HG02642 (cell line): ENCODE measurements around the gene PPP1R11.
A peak's percentile ranks its signal among the peaks of the same experiment; 100 is the strongest.

Source experiments
- ATAC-seq: cut with Tn5 transposase; IDR thresholded peaks from one replicate; pipeline ENCODE4 v1.9.1; 2021; ENCODE audit warnings: mild to moderate bottlenecking; ENCODE audit not compliant: unreplicated experiment, poor library complexity

PPP1R11 gene

GRCh38 chr6:30061092-30061857 is 5.7 kb upstream of the PPP1R11 start, which contains the start of gene POLR1H:
POLR1H (plus strand) TSS chr6:30061265; CDS start chr6:30061525, 260 bp downstream.
- ATAC-seq = peak; percentile 92

DNA sequence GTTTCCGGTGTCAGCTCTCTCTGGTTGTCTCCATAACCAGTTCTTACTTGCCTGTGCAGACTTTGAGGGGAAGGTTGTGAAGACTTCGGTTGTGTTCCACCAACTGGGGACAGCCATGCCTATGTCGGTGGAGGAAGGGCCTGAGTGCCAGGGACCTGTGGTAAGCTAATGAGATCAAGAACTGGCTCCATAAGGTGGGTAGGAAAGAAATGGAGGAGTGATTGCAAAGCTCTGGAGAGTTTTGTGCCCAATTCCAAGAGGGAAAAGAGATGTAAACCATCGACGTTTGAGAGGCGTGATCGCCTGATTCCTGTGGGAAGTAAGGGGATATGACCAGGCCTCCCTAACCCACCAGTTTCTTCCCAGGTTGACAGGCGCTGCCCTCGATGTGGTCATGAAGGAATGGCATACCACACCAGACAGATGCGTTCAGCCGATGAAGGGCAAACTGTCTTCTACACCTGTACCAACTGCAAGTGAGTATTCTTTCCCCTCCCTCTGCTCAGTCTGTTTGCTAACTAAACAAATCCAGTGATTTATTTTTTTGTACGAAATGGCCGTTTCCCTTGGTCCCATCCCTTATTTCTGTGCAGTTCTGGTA is 5.0 kb upstream of the PPP1R11 start:
- no peak for ATAC-seq

GRCh38 chr6:30062471-30063178 is 4.4 kb upstream of the PPP1R11 start:
- no peak for ATAC-seq

GRCh38 chr6:30063315-30063714 is 3.7 kb upstream of the PPP1R11 start:
- no peak for ATAC-seq

DNA sequence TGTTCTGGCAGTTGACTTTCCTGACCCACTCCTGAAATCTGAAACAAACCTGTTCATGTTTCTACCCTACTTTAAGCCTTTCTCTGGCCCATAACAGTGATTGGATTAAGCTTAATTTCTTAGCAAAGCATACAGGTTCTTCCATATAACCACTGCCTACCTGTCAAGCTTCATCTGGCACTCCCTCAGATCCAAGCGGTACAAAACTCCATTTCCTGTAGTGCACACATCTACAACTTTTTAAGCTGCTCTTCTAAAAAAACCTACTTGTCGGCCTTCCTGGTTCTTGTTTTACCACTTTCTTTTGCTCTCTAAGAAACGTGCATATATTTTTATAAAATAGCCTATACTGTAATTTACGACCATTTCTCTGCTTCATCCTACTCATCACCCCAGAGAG is 916 bp upstream of the PPP1R11 start:
- ATAC-seq = no peak

DNA sequence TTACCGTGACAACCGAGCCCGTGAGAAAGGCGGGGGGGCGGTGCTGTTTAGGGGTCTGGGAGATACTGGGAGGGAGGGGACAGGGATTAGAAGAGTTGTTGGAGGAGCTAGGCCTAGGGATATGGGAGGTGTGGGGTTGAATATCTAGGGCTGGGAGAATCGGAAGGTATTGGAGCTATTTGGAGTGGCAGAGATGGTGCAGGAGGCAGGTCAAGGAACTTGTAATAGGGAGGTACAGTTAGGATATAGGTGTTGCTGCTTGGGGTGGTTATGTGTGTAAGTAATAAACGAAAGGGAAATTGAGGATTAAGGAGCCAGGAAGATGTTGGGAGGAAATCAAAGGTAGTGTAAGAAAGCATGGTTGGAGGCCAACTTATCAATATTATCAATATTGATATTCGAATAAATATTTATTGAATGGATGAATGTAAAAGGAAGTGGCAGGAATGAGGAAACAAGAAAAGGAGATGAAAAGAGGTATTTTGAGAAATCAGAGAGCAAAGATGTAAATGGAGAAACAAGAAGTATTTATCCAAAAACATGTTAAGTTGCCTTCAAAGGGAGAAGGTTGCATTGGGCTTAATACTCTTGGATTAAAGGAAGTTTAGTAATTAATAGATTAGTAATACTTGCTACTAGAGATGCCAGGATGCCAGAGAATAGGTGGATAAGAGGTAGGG is 602 bp downstream of the PPP1R11 start:
- ATAC-seq = no peak

- ATAC-seq = no peak
These were observed 4.3 kb downstream of the PPP1R11 start for GRCh38 chr6:30071081-30071818.

- no peak for ATAC-seq
These were observed 4.9 kb downstream of the PPP1R11 start for GRCh38 chr6:30071858-30072257.

DNA sequence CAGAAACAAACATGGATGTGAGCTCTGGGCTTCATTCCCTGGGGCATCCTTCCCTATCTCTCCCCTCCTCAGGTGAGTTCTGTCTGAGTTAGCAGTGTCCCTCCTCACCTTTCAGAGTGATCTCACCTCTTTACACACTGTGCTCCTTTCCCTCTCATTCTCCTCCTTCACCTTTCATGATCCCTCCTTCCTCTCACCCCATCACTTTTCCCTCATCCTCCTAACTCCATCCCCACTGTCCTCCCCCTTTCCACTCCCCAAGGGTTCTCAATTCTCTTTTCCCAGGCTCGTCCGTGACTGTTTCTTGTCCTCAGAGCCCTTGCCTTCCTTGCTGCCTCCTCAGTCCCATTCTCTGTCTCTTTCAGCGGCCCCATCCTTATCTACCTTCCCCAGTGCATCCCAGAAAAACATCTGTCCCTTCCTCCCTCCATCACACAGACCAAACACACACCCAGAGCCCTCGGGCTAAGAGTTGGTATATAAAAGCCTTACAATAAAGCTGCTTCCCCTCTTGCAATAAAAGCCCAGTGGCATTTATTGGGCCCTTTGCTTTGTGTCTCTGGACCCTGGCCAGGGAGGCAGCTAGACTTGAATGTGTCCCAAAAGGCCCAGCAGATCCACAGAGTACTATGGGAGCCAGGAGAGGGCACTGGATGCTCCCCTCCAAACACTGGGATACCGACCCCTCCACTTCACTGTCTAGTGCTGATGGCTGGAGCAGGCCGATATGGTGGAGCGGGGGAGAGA is 6.7 kb downstream of the PPP1R11 start:
- no peak for ATAC-seq

- ATAC-seq = no peak
These were observed 7.5 kb downstream of the PPP1R11 start for GRCh38 chr6:30074331-30075093.

DNA sequence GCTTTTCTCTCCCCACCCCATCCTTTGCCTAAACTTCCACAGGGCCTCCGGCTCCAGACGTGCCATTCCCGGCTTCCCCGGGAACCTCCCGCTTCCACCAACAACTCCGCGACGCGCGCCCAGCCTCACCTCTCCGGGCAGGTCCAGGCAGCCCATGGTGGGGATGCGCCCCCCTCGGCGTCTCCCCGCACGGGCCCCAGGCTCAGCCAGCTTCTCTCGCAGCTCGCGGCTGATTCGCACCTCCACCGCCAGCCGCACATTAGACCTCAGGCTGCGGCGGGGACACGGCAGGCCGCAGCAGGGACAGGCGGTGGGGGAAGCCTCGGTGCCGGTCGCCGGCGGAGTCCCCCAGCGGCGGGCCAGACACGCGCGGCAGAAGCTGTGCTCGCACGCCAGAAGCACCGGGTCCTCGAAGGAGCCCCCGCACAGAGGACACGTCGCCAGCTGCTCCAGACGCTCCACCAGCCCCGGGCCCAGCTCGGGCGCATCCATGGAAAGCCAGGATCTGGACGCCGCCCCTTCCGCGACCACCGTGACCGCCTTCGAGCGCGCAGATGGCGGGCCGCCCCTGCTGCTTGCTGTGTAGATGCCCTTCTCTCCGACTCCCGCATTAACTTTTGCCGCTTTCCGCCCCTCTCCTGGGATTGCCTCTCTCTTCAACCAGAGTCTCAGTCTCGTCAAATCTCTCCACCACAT is 8.2 kb downstream of the PPP1R11 start, which contains the start of gene RNF39:
RNF39 (minus strand) TSS at position 676 of the 696 bp plus-strand sequence; CDS start at position 492, 184 bp downstream.
- ATAC-seq = no peak

- no peak for ATAC-seq
These were observed 9.1 kb downstream of the PPP1R11 start for GRCh38 chr6:30075790-30076732.

- no peak for ATAC-seq
These were observed 10.2 kb downstream of the PPP1R11 start for GRCh38 chr6:30077218-30077617.

DNA sequence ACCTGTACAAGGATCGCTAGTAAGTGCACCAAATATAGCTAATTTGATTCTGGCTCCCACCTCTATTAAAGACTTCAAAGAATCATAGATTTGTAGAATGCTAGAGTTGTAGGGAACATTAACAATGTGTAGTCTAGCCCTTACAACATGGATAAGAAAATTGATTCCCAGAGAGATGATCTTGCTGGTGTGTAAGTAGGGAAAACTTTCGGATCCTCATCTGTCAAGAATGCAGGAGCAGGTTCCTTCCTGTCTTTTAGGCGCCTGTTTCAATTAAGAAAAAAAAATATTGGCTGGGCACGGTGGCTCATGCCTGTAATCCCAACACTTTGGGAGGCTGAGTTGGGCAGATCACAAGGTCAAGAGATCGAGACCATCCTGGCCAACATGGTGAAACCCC is 20.9 kb downstream of the PPP1R11 start:
- no peak for ATAC-seq

DNA sequence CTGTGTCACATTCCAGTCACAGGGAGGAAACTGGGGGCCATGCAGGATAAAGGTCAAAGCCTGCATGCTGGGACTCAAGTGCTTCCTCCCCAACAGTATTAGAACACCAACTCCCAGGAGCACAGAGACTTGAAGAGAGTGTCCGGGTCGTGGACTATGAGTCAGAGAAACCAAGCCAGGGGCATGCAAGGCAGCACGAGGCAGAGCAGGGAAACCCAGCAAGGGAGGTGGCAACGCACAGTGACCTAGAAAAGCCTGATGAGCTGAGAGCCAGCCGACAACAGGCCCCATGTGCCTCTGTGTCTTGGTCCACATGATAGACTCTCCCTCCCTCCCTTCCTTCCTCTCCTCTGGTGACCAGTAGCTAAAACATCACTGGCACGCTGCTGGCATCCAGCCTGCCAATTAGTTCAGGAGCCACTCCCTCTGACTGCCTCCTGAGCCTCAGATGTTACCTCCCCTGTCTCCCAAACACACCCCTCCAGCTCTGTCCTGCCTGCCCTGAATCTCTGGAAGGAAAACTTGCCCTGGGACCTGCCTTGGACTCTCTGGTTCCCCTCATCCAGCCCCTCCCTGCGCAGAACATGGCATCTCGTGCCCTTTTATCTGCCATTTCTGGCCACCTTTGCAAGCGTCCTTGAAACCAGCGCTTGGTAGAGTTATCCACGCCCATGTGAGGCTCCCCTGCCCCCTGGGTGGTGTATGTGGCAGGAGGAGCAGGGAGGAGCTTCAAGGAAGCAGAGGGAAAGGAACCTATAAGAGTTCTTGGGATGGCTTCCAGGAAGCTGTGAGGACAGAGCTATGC is 24.8 kb downstream of the PPP1R11 start:
- ATAC-seq = no peak
